ENCODE results near the gene DLGAP3. TPM values are rescaled to one million over a fixed set of nuclear protein-coding genes. Genes with fewer than 3 reads are reported as not detected.
"Not testable (repeated sequence)": the region's sequence is repeated elsewhere in the genome, so short reads cannot be mapped to it uniquely, and the experiment has no call there.

Gene DLGAP3
- total RNA-seq, 6 donors from 2014 or later = under 0.01 to 0.57 (median 0.30) TPM; not detected in 1

DNA sequence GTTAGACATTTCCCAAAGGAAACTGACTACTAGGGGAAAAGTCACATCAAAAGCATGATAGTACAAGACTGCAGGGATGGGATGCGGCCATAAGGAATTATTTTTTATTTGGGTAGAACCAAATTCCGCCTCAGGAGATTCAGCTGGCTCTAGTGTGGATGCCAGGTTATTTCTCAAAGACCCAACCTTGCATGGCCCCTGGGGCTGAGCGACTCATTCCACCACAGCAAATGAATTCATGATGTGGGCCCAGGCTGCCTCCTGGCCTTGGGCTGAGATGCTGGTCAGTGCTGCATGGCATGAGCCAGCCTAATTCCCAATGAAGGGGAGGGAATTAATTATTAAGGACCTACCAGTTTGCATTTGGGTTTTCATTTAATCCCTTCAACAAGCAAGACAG lies 43.9 kb upstream of the DLGAP3 start:
- Histone ChIP-seq H3K36me3 (peaks cover 0 to 9% (median 6%) of the 10 kb centered on the region in 4 donors), H3K4me3 (no peak overlapping the region), H3K27ac (no peak overlapping the region), H3K4me1 (no peaks in the 10 kb centered on the region), H3K9me3 (no peaks in the 10 kb centered on the region), H3K27me3 (no peaks in the 10 kb centered on the region)
- ATAC-seq (ENCODE audit: low FRiP score in 2 of 2) = no peak
- no peak for TF ChIP-seq POLR2AphosphoS5 (IDR thresholded peaks at IDR 0.05)
- TF ChIP-seq POLR2A (IDR thresholded peaks at IDR 0.05) = no peak
- TF ChIP-seq, protein P1, sequence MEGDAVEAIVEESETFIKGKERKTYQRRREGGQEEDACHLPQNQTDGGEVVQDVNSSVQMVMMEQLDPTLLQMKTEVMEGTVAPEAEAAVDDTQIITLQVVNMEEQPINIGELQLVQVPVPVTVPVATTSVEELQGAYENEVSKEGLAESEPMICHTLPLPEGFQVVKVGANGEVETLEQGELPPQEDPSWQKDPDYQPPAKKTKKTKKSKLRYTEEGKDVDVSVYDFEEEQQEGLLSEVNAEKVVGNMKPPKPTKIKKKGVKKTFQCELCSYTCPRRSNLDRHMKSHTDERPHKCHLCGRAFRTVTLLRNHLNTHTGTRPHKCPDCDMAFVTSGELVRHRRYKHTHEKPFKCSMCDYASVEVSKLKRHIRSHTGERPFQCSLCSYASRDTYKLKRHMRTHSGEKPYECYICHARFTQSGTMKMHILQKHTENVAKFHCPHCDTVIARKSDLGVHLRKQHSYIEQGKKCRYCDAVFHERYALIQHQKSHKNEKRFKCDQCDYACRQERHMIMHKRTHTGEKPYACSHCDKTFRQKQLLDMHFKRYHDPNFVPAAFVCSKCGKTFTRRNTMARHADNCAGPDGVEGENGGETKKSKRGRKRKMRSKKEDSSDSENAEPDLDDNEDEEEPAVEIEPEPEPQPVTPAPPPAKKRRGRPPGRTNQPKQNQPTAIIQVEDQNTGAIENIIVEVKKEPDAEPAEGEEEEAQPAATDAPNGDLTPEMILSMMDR (IDR thresholded peaks at IDR 0.05) = no peak
- TF ChIP-seq EP300 (IDR thresholded peaks at IDR 0.05) = no peak
- 93 to 94% methylated on average over 3 of the region's 3 CpGs for WGBS, 2 donors
- DNase-seq = no peak

DNA sequence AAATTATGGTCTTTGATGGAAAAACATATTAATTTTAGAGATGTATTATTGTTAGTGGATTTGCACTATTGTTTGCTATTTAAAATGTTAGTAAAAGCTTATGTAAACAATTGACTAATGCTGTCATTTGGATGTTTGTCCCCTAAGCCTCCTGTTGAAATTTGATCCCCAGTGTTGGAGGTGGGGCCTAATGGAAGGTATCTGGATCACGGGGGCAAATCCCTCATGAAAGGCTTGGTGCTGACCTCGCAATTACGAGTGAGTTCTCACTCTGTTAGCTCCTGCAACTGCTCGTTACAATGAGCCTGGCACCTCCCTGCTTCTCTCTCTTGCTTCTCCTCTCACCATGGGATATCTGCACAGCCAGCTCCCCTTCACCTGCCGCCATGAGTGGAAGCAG lies 41.4 kb upstream of the DLGAP3 start:
- DNase-seq (no peak), ATAC-seq (ENCODE audit: low FRiP score in 2 of 2) (no peak)
- 38 to 43% methylated on average over 5 of the region's 5 CpGs for WGBS, 2 donors
- H3K27ac ChIP-seq = no peak overlapping the region
- no peaks in the 10 kb centered on the region for H3K27me3 ChIP-seq
- no peaks in the 10 kb centered on the region for H3K9me3 ChIP-seq
- H3K36me3 ChIP-seq = no peaks in the 10 kb centered on the region
- H3K4me1 ChIP-seq = no peaks in the 10 kb centered on the region
- TF ChIP-seq EP300 (IDR thresholded peaks at IDR 0.05) = no peak
- TF ChIP-seq, protein P1 (IDR thresholded peaks at IDR 0.05) = no peak
- no peak for TF ChIP-seq POLR2AphosphoS5 (IDR thresholded peaks at IDR 0.05)
- no peak for TF ChIP-seq POLR2A (IDR thresholded peaks at IDR 0.05)
- no peak overlapping the region for H3K4me3 ChIP-seq

DNA sequence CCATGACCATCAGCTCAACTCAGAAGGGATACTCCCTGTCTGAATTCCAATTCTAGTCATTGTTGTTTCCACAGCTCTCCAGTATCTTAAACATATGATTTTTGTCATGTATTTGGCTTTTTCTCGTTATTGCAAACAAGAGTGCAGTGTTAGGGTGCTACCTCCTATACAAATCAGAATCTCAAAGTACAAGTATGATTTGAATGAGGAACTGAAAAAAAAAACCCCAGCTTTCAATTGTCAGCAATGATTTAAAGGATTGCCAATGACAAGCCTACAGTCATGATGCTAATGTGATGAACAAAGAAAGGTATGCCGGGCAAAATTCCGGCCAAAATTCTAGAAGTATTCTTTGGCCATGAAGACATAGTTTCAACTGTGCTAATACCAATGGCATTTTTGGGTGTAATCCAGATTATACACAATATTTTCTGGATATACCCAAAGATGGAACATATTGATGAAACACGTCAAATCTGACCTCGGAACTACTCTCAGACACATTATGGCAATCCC lies 40.8 kb upstream of the DLGAP3 start:
- TF ChIP-seq POLR2A (IDR thresholded peaks at IDR 0.05) = no peak
- TF ChIP-seq, protein P1 (IDR thresholded peaks at IDR 0.05) = no peak
- TF ChIP-seq EP300 (IDR thresholded peaks at IDR 0.05) = no peak
- no peak for TF ChIP-seq POLR2AphosphoS5 (IDR thresholded peaks at IDR 0.05)
- WGBS, 2 donors = 85 to 89% methylated on average over 5 of the region's 5 CpGs

DNA sequence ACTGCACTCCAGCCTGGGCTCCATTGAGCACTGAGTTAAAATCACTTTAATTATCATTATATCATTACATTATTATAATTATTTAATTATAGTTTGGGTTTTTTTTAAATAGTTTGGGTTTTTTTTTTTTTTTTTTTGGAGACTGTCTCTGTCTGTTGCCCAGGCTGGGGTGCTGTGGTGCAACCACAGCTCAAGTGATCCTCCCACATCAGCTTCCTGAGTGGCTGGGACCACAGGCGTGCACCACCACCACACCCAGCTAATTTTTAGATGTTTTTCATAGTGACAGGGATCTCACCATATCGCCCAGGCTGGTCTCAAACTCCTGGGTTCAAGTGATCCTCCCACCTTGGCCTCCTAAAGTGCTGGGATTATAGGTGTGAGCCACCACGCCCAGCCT lies 38.8 kb upstream of the DLGAP3 start:
- not testable (repeated sequence) for H3K4me3 ChIP-seq; H3K4me1 ChIP-seq; ATAC-seq (ENCODE audit: low FRiP score in 2 of 2); H3K36me3 ChIP-seq; H3K27me3 ChIP-seq; H3K9me3 ChIP-seq; DNase-seq; H3K27ac ChIP-seq
- WGBS, 2 donors = 83 to 88% methylated on average over 3 of the region's 3 CpGs

More for the DNA sequence above, 40.8 kb upstream of the DLGAP3 start:
- DNase-seq (no peak), ATAC-seq (ENCODE audit: low FRiP score in 2 of 2) (no peak)
- H3K9me3 ChIP-seq = no peaks in the 10 kb centered on the region
- H3K4me1 ChIP-seq = no peaks in the 10 kb centered on the region
- H3K27ac ChIP-seq = no peak overlapping the region
- no peaks in the 10 kb centered on the region for H3K36me3 ChIP-seq
- no peak overlapping the region for H3K4me3 ChIP-seq
- H3K27me3 ChIP-seq = no peaks in the 10 kb centered on the region

DNA sequence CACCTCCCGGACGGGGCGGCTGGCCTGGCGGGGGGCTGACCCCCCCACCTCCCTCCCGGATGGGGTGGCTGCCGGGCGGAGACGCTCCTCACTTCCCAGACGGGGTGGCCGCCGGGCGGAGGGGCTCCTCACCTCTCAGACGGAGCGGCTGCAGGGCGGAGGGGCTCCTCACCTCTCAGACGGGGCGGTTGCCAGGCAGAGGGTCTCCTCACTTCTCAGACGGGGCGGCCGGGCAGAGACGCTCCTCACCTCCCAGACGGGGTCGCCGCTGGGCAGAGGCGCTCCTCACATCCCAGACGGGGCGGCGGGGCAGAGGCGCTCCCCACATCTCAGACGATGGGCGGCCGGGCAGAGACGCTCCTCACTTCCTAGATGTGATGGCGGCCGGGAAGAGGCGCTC lies 38.2 kb upstream of the DLGAP3 start:
- H3K4me3 ChIP-seq; H3K4me1 ChIP-seq; H3K27me3 ChIP-seq; ATAC-seq (ENCODE audit: low FRiP score in 2 of 2); H3K27ac ChIP-seq; H3K36me3 ChIP-seq; H3K9me3 ChIP-seq: not testable (repeated sequence)
- DNase-seq = peak in 1 of 2 donors; percentile 62
- WGBS, 2 donors = no CpG with 5 or more reads among the region's 36 CpGs

DNA sequence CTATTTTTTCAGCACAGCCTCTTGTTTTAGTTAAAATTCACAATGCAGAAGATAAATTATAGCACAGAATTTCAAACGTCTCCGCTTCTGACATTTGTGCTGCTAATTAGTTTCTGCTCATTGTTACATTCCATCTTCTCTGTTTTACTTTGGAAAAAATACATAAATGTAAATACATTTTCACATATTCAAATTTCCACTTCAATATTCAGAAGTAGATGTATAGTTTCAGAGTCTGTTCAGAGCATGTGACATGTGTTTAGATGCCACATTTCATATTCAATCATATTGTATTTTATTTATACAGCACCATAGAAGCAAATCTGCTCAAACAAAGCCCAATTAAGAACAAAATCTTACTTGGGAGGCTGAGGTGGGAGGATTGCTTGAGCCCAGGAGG lies 36.1 kb upstream of the DLGAP3 start:
- Histone ChIP-seq H3K36me3 (no peaks in the 10 kb centered on the region), H3K27me3 (no peaks in the 10 kb centered on the region), H3K9me3 (no peaks in the 10 kb centered on the region), H3K4me3 (no peak overlapping the region), H3K4me1 (no peaks in the 10 kb centered on the region), H3K27ac (no peak overlapping the region)
- no peak for TF ChIP-seq POLR2AphosphoS5 (IDR thresholded peaks at IDR 0.05)
- no peak for TF ChIP-seq EP300 (IDR thresholded peaks at IDR 0.05)
- TF ChIP-seq, protein P1 (IDR thresholded peaks at IDR 0.05) = no peak
- no peak for TF ChIP-seq POLR2A (IDR thresholded peaks at IDR 0.05)
- DNase-seq (no peak), ATAC-seq (ENCODE audit: low FRiP score in 2 of 2) (no peak)
- 87 to 89% methylated on average over 2 of the region's 2 CpGs for WGBS, 2 donors

Data from upper lobe of left lung (tissue), 6 donors.